ENCODE data around the gene HELLS.

DNA sequence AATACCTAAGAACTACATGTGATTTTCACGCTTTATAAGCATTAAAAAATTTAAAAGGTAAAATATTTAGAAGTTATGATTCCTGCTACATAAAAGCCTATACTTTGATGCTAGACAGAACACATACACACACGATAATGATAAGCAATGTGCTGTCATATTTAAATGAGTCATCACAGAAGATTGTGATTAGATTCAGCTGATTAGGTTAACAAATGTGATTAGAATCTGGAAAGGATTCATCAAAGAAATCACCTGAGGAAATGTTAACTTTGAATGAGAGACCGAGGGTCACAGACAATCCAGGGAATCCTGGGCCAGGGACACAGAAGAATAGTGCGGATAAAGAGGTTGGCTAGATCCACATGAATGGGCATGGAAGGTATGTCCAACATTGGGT is 95.9 kb downstream of the HELLS start:
- no peak for TF ChIP-seq CTCF (IDR thresholded peaks at IDR 0.05)
- TF ChIP-seq POLR2AphosphoS5 (IDR thresholded peaks at IDR 0.05): no peak
- TF ChIP-seq POLR2A (IDR thresholded peaks at IDR 0.05): no peak

All from gastroesophageal sphincter (tissue), 3 donors.